ENCODE results near the gene GNG7.
A peak's percentile ranks its signal among the peaks of the same experiment; 100 is the strongest.
"Not testable (repeated sequence)": the region's sequence is repeated elsewhere in the genome, so short reads cannot be mapped to it uniquely, and the experiment has no call there.

GNG7 gene

GRCh38 chr19:2463694-2464093 lies 238.8 kb downstream of the GNG7 start:
- DNase-seq (ENCODE audit: low spot score), result not testable (repeated sequence)

DNA sequence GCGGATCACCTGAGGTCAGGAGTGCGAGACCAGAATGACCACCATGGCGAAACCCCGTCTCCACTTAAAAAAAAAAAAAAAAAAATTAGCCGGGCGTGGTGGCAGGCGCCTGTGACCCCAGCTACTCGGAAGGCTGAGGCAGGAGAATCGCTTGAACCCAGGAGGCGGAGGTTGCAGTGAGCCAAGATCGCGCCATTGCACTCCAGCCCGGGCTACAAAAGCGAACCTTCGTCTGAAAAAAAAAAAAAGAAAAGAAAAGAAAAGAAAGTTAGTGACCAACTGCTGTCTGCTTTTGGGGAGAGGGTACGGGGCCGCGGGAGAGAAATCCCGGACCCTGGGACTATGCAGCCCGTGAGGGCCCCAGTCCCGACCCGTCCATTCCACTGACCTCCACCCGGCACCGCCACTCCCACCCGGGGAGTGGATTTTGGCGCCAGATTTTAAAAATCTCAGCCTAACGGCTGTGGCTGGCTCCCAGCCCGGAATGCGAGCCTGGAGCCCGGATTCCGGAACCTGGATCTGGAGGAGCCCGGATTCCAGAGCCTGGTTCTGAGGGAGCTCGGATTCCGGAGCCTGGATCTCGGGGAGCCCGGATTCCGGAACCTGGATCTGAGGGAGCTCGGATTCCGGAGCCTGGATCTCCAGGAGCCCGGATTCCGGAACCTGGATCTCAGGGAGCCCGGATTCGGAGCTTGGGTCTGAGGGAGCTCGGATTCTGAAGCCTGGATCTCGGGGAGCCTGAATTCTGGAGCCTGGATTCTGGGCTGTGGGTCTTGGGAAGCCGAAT lies 239.7 kb downstream of the GNG7 start:
- DNase-seq (ENCODE audit: low spot score), result no peak

DNA sequence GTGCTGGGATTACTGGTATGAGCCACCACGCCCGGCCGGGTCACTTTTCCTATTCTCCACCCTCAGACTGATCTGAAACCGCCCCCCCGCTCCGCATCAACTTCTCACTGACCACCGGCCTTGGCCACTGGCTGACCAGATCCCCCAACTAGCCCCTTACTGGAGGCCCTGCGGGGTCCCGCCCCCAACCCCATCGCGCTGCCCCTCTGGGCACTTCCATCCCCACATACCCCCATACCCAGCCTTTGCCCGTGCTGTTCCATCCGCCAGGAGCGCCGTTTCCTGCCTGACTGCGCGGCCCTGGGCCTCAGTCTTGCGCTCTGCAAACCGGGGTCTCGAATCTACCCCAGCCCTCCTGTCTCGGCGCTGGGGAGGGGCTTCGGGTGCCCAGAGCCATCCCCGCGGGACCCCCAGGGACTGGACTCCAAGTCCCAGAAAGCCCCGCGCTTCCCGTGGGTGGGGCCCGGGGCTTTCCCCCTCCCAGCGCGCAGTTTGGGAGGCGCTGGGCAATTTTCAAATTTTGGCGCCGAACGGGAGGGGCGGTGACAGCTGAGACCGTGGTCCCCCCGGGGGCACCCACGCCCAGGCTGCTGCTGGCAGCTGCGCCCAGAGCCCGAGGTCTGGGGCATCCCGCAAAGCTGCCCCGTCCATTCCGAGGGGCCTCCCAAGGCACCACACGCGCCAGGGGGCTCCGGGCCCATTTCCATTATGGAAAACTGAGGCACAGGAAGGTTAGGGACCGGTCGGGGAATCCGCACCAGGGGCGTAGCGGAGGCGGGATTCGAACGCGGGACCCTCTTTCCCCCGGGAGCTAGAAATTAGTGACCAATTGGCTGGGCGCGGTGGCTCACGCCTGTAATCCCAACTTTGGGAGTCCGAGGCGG lies 240.5 kb downstream of the GNG7 start:
- DNase-seq (ENCODE audit: low spot score), result peak; percentile 65

Measured in NAMALWA (cell line).